ACC112 (cell line): ENCODE data around the gene LSR.

Experiments
- H2AFZ ChIP-seq: fragments of 200-600 bp; sonication (generic); one replicate; pipeline ENCODE4 v1.6.0; 2017; ENCODE audit warnings: antibody characterized with exemption, low read length; ENCODE audit not compliant: unreplicated experiment
- H3K27ac ChIP-seq: fragments of 200-600 bp; sonication (generic); 2 replicates; pipeline ENCODE4 v1.5.1; 2014; ENCODE audit warnings: low read depth, mild to moderate bottlenecking, antibody characterized with exemption, low read length, moderate library complexity
- H3K27me3 ChIP-seq: fragments of 200-600 bp; sonication (generic); 2 replicates; pipeline ENCODE4 v1.6.1; 2014; ENCODE audit warnings: mild to moderate bottlenecking, antibody characterized with exemption, low read length, moderate library complexity, mixed read lengths; ENCODE audit not compliant: insufficient read depth
- H3K36me3 ChIP-seq: fragments of 200-600 bp; sonication (generic); 2 replicates; pipeline ENCODE4 v1.6.1; 2016; ENCODE audit warnings: mild to moderate bottlenecking, antibody characterized with exemption, low read length, moderate library complexity, mixed read lengths; ENCODE audit not compliant: insufficient read depth
- H3K4me1 ChIP-seq: fragments of 200-600 bp; sonication (generic); one replicate; pipeline ENCODE4 v1.6.1; 2016; ENCODE audit warnings: low read length, mixed read lengths; ENCODE audit not compliant: insufficient read depth, unreplicated experiment, control insufficient read depth
- H3K4me3 ChIP-seq: fragments of 200-600 bp; sonication (generic); 2 replicates; pipeline ENCODE4 v1.5.1; 2014; ENCODE audit warnings: mild to moderate bottlenecking, low read depth, low read length
- H3K79me2 ChIP-seq: fragments of 200-600 bp; sonication (generic); one replicate; pipeline ENCODE4 v1.6.0; 2016; ENCODE audit warnings: low read length; ENCODE audit not compliant: control insufficient read depth, unreplicated experiment, insufficient read depth

LSR gene

GRCh38 chr19:35249848-35250711 is 1.3 kb downstream of the LSR start:
- Histone ChIP-seq H3K36me3 (no peaks in the 10 kb centered on the region), H3K79me2 (no peaks in the 10 kb centered on the region), H2AFZ (no peak overlapping the region), H3K27ac (no peak overlapping the region), H3K4me1 (no peaks in the 10 kb centered on the region), H3K27me3 (peaks cover 54% of the 10 kb centered on the region), H3K4me3 (no peak overlapping the region)

GRCh38 chr19:35251456-35251855 is 2.7 kb downstream of the LSR start:
- Histone ChIP-seq H3K79me2 (no peaks in the 10 kb centered on the region), H3K27ac (no peak overlapping the region), H3K36me3 (no peaks in the 10 kb centered on the region), H3K4me1 (no peaks in the 10 kb centered on the region), H3K27me3 (peaks cover 43% of the 10 kb centered on the region), H2AFZ (no peak overlapping the region), H3K4me3 (no peak overlapping the region)

- Histone ChIP-seq H3K4me3 (no peak overlapping the region), H3K4me1 (no peaks in the 10 kb centered on the region), H3K36me3 (no peaks in the 10 kb centered on the region), H3K27ac (no peak overlapping the region), H2AFZ (no peak overlapping the region), H3K79me2 (no peaks in the 10 kb centered on the region), H3K27me3 (peaks cover 22% of the 10 kb centered on the region)
Measured at GRCh38 chr19:35253316-35254286, 4.8 kb downstream of the LSR start.

GRCh38 chr19:35254341-35255297 is 5.8 kb downstream of the LSR start:
- Histone ChIP-seq H3K27me3 (peaks cover 11% of the 10 kb centered on the region), H2AFZ (no peak overlapping the region), H3K4me1 (no peaks in the 10 kb centered on the region), H3K79me2 (no peaks in the 10 kb centered on the region), H3K36me3 (no peaks in the 10 kb centered on the region), H3K4me3 (no peak overlapping the region), H3K27ac (no peak overlapping the region)

GRCh38 chr19:35256566-35256965 is 7.8 kb downstream of the LSR start:
- Histone ChIP-seq H3K36me3 (no peaks in the 10 kb centered on the region), H3K27ac (no peak overlapping the region), H2AFZ (no peak overlapping the region), H3K4me3 (no peak overlapping the region), H3K4me1 (no peaks in the 10 kb centered on the region), H3K79me2 (no peaks in the 10 kb centered on the region), H3K27me3 (no peaks in the 10 kb centered on the region)

GRCh38 chr19:35257113-35257461 is 8.3 kb downstream of the LSR start:
- no peaks in the 10 kb centered on the region for H3K79me2 ChIP-seq
- no peaks in the 10 kb centered on the region for H3K36me3 ChIP-seq

GRCh38 chr19:35260694-35261304 is 12.0 kb downstream of the LSR start:
- Histone ChIP-seq H3K27ac (no peak overlapping the region), H2AFZ (no peak overlapping the region), H3K27me3 (no peaks in the 10 kb centered on the region), H3K36me3 (no peaks in the 10 kb centered on the region), H3K4me3 (no peak overlapping the region), H3K79me2 (no peaks in the 10 kb centered on the region), H3K4me1 (no peaks in the 10 kb centered on the region)

More at GRCh38 chr19:35257113-35257461, 8.3 kb downstream of the LSR start:
- Histone ChIP-seq H3K27ac (no peak overlapping the region), H2AFZ (no peak overlapping the region), H3K4me3 (no peak overlapping the region), H3K4me1 (no peaks in the 10 kb centered on the region), H3K27me3 (no peaks in the 10 kb centered on the region)

GRCh38 chr19:35261356-35262100 is 12.7 kb downstream of the LSR start:
- Histone ChIP-seq H3K4me1 (no peaks in the 10 kb centered on the region), H3K27ac (no peak overlapping the region), H3K36me3 (no peaks in the 10 kb centered on the region)

GRCh38 chr19:35262101-35262761 is 13.4 kb downstream of the LSR start:
- H3K27ac ChIP-seq: no peak overlapping the region
- no peak overlapping the region for H3K4me3 ChIP-seq
- no peaks in the 10 kb centered on the region for H3K27me3 ChIP-seq
- H3K79me2 ChIP-seq: no peaks in the 10 kb centered on the region
- H2AFZ ChIP-seq: no peak overlapping the region
- no peaks in the 10 kb centered on the region for H3K36me3 ChIP-seq
- no peaks in the 10 kb centered on the region for H3K4me1 ChIP-seq

More at GRCh38 chr19:35261356-35262100, 12.7 kb downstream of the LSR start:
- H3K27me3 ChIP-seq: no peaks in the 10 kb centered on the region
- H2AFZ ChIP-seq: no peak overlapping the region
- no peak overlapping the region for H3K4me3 ChIP-seq
- H3K79me2 ChIP-seq: no peaks in the 10 kb centered on the region
